GM23338 (cell line): Measurements from ENCODE around the gene MYO18A. TPM values are rescaled to one million over a fixed set of nuclear protein-coding genes. Genes with fewer than 3 reads are reported as not detected.
A peak's percentile ranks its signal among the peaks of the same experiment; 100 is the strongest.

Experiments
- ATAC-seq: fragments of 200-7000 bp; cut with Tn5 transposase; 3 replicates; pipeline ENCODE4 v1.9.1; 2020
- DNase-seq: peaks from one replicate; pipeline ENCODE4 v3.0.0-alpha.2; 2015; ENCODE audit warnings: low spot score
- H2AFZ ChIP-seq: fragments of 200-600 bp; sonication (generic); 2 replicates; pipeline ENCODE4 v1.8.0; 2016; ENCODE audit warnings: antibody characterized with exemption, mild to moderate bottlenecking, moderate library complexity
- H3F3A ChIP-seq: fragments of 200-600 bp; sonication (generic); replicated peaks from 2 replicates; pipeline ENCODE4 v1.8.0; 2017; ENCODE audit warnings: antibody characterized with exemption, mixed run types, low read depth
- H3K27ac ChIP-seq: fragments of 200-600 bp; sonication (generic); 2 replicates; pipeline ENCODE4 v1.6.1; 2016; ENCODE audit warnings: low read depth
- H3K27me3 ChIP-seq: fragments of 200-600 bp; sonication (generic); 2 replicates; pipeline ENCODE4 v1.8.0; 2016; ENCODE audit warnings: mild to moderate bottlenecking, mixed run types, moderate library complexity; ENCODE audit not compliant: insufficient read depth
- H3K36me3 ChIP-seq: fragments of 200-600 bp; sonication (generic); 2 replicates; pipeline ENCODE4 v1.8.0; 2016; ENCODE audit warnings: mild to moderate bottlenecking; ENCODE audit not compliant: insufficient read depth
- H3K4me1 ChIP-seq: fragments of 200-600 bp; sonication (generic); 2 replicates; pipeline ENCODE4 v1.8.0; 2016; ENCODE audit warnings: mild to moderate bottlenecking, moderate library complexity; ENCODE audit not compliant: insufficient read depth
- H3K4me2 ChIP-seq: fragments of 200-600 bp; sonication (generic); 2 replicates; pipeline ENCODE4 v1.7.1; 2017; ENCODE audit warnings: mixed run types
- H3K4me3 ChIP-seq: fragments of 200-600 bp; sonication (generic); 2 replicates; pipeline ENCODE4 v1.6.1; 2016; ENCODE audit warnings: mixed run types
- H3K79me2 ChIP-seq: fragments of 200-600 bp; sonication (generic); replicated peaks from 2 replicates; pipeline ENCODE4 v1.8.0; 2017; ENCODE audit warnings: mild to moderate bottlenecking; ENCODE audit not compliant: insufficient read depth
- H3K9me2 ChIP-seq: fragments of 200-600 bp; sonication (generic); 2 replicates; pipeline ENCODE4 v1.8.0; 2017; ENCODE audit not compliant: insufficient read depth
- H4K20me1 ChIP-seq: fragments of 200-600 bp; sonication (generic); replicated peaks from 2 replicates; pipeline ENCODE4 v1.8.0; 2017; ENCODE audit warnings: mild to moderate bottlenecking; ENCODE audit not compliant: insufficient read depth
- H3K27ac Mint-ChIP-seq: 2 replicates; pipeline ENCODE4 v1.8.0; 2020; ENCODE audit warnings: inconsistent platforms, mild to moderate bottlenecking, moderate library complexity, mixed read lengths
- H3K27me3 Mint-ChIP-seq: 3 replicates; pipeline ENCODE4 v1.8.0; 2022; ENCODE audit warnings: low read depth, mild to moderate bottlenecking, moderate library complexity, mixed read lengths, inconsistent platforms; ENCODE audit not compliant: insufficient read depth, poor library complexity
- H3K36me3 Mint-ChIP-seq: 3 replicates; pipeline ENCODE4 v1.8.0; 2021; ENCODE audit warnings: low read depth, mild to moderate bottlenecking, inconsistent platforms, moderate library complexity, mixed read lengths
- H3K4me1 Mint-ChIP-seq: 3 replicates; pipeline ENCODE4 v1.8.0; 2020; ENCODE audit warnings: mild to moderate bottlenecking, inconsistent platforms, mixed read lengths
- H3K4me3 Mint-ChIP-seq: 3 replicates; pipeline ENCODE4 v1.8.0; 2021; ENCODE audit warnings: moderate library complexity, mild to moderate bottlenecking, inconsistent platforms, mixed read lengths
- H3K9me3 Mint-ChIP-seq: 3 replicates; pipeline ENCODE4 v1.8.0; 2020; ENCODE audit warnings: moderate library complexity, mild to moderate bottlenecking, inconsistent platforms, mixed read lengths
- CREB1 ChIP-seq: fragments of 250-450 bp; sonication (Bioruptor Pico); IDR thresholded peaks from 2 replicates; pipeline ENCODE4 v1.5.0; 2020; ENCODE audit warnings: low read depth, mild to moderate bottlenecking, moderate library complexity
- ETS1 ChIP-seq: IDR thresholded peaks from 2 replicates; pipeline ENCODE4 v1.6.1; 2016; ENCODE audit warnings: antibody characterized with exemption
- EZH2 ChIP-seq: fragments of 200-600 bp; sonication (generic); IDR thresholded peaks from one replicate; pipeline ENCODE4 v1.8.0; 2017; ENCODE audit warnings: antibody characterized with exemption, mild to moderate bottlenecking, low read depth; ENCODE audit not compliant: unreplicated experiment
- EZH2phosphoT487 ChIP-seq: fragments of 200-600 bp; sonication (generic); IDR thresholded peaks from one replicate; pipeline ENCODE4 v1.8.1; 2018; ENCODE audit warnings: antibody characterized with exemption; ENCODE audit not compliant: unreplicated experiment
- JUNB ChIP-seq: IDR thresholded peaks from one replicate; pipeline ENCODE4 v1.6.1; 2016; ENCODE audit warnings: antibody characterized with exemption; ENCODE audit not compliant: unreplicated experiment
- NANOG ChIP-seq: IDR thresholded peaks from 2 replicates; pipeline ENCODE4 v1.6.1; 2016; ENCODE audit warnings: antibody characterized with exemption, borderline replicate concordance
- ZNF114 ChIP-seq: fragments of 250-450 bp; sonication (Bioruptor Pico); IDR thresholded peaks from 2 replicates; pipeline ENCODE4 v1.5.0; 2020; ENCODE audit warnings: mild to moderate bottlenecking, moderate library complexity
- ZNF331 ChIP-seq: fragments of 250-450 bp; sonication (Bioruptor Pico); IDR thresholded peaks from 2 replicates; pipeline ENCODE4 v1.5.0; 2020; ENCODE audit warnings: low read depth, mild to moderate bottlenecking, moderate library complexity
- polyA plus RNA-seq: library from polyadenylated mRNA; unstranded; fragments of >200 nt; fragmentation: Nextera tagmentation; extraction: Ambion mirVana; gene quantifications from 2 replicates; pipeline ENCODE4 v1.2.1, GENCODE V29; 2016
- total RNA-seq: library from RNA; depleted of rRNA; stranded (reverse); fragments of >200 nt; shearing (Covaris generic); gene quantifications from 2 replicates; pipeline ENCODE4 v1.2.3, GENCODE V29; 2014
- TF ChIP-seq, protein P1 (sequence below), 2 experiments: fragments of 200-600 bp in 1 of 2; sonication (generic) in 1 of 2; conservative IDR thresholded peaks; 2 replicates each; pipeline versions ENCODE4 v1.5.1 to v1.6.1; 2016 to 2017; ENCODE audit warnings: antibody characterized with exemption in 2 of 2, low read depth in 2 of 2, mild to moderate bottlenecking in 2 of 2, moderate library complexity in 1 of 2
- TF ChIP-seq, protein P2 (sequence below): IDR thresholded peaks from one replicate; pipeline ENCODE4 v1.6.1; 2018; ENCODE audit warnings: antibody characterized with exemption; ENCODE audit not compliant: unreplicated experiment

Gene MYO18A
- total and polyA plus RNA-seq, 2 experiments from 2014 or later = 18.3 to 37.5 TPM

- H2AFZ ChIP-seq = peak overlapping the region; percentile 72; the same call in 1 of the 2 replicates
- H3K27ac ChIP-seq = no peak overlapping the region
- ATAC-seq = no peak
- H3K27me3 Mint-ChIP-seq = peaks cover 5% of the 10 kb centered on the region
- TF ChIP-seq NANOG (no peak), EZH2phosphoT487 (no peak), EZH2 (no peak), JUNB (no peak), CREB1 (CRISPR knock-in tag) (no peak), ETS1 (no peak), ZNF114 (no peak), ZNF331 (CRISPR knock-in tag) (no peak)
- TF ChIP-seq, protein P1, sequence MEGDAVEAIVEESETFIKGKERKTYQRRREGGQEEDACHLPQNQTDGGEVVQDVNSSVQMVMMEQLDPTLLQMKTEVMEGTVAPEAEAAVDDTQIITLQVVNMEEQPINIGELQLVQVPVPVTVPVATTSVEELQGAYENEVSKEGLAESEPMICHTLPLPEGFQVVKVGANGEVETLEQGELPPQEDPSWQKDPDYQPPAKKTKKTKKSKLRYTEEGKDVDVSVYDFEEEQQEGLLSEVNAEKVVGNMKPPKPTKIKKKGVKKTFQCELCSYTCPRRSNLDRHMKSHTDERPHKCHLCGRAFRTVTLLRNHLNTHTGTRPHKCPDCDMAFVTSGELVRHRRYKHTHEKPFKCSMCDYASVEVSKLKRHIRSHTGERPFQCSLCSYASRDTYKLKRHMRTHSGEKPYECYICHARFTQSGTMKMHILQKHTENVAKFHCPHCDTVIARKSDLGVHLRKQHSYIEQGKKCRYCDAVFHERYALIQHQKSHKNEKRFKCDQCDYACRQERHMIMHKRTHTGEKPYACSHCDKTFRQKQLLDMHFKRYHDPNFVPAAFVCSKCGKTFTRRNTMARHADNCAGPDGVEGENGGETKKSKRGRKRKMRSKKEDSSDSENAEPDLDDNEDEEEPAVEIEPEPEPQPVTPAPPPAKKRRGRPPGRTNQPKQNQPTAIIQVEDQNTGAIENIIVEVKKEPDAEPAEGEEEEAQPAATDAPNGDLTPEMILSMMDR (conservative IDR thresholded peaks at IDR 0.05; ENCODE audit: low read depth in 2 of 2) = no peak
- TF ChIP-seq, protein P2, sequence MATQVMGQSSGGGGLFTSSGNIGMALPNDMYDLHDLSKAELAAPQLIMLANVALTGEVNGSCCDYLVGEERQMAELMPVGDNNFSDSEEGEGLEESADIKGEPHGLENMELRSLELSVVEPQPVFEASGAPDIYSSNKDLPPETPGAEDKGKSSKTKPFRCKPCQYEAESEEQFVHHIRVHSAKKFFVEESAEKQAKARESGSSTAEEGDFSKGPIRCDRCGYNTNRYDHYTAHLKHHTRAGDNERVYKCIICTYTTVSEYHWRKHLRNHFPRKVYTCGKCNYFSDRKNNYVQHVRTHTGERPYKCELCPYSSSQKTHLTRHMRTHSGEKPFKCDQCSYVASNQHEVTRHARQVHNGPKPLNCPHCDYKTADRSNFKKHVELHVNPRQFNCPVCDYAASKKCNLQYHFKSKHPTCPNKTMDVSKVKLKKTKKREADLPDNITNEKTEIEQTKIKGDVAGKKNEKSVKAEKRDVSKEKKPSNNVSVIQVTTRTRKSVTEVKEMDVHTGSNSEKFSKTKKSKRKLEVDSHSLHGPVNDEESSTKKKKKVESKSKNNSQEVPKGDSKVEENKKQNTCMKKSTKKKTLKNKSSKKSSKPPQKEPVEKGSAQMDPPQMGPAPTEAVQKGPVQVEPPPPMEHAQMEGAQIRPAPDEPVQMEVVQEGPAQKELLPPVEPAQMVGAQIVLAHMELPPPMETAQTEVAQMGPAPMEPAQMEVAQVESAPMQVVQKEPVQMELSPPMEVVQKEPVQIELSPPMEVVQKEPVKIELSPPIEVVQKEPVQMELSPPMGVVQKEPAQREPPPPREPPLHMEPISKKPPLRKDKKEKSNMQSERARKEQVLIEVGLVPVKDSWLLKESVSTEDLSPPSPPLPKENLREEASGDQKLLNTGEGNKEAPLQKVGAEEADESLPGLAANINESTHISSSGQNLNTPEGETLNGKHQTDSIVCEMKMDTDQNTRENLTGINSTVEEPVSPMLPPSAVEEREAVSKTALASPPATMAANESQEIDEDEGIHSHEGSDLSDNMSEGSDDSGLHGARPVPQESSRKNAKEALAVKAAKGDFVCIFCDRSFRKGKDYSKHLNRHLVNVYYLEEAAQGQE = no peak
- H3K4me2 ChIP-seq = no peak overlapping the region
- no peaks in the 10 kb centered on the region for H3K79me2 ChIP-seq
- H3K4me1 ChIP-seq = peaks cover 13% of the 10 kb centered on the region
- H4K20me1 ChIP-seq = no peaks in the 10 kb centered on the region
- no peak overlapping the region for H3K4me3 Mint-ChIP-seq
- no peaks in the 10 kb centered on the region for H3K27me3 ChIP-seq
- DNase-seq = no peak
- H3K9me3 Mint-ChIP-seq = no peaks in the 10 kb centered on the region
- no peak overlapping the region for H3K27ac Mint-ChIP-seq
- no peaks in the 10 kb centered on the region for H3K36me3 ChIP-seq
- H3K36me3 Mint-ChIP-seq = no peaks in the 10 kb centered on the region
- H3K4me3 ChIP-seq = no peak overlapping the region
- no peaks in the 10 kb centered on the region for H3K9me2 ChIP-seq
- H3K4me1 Mint-ChIP-seq = peaks cover 22% of the 10 kb centered on the region
- no peaks in the 10 kb centered on the region for H3F3A ChIP-seq
Measured at GRCh38 chr17:29212094-29212631, 32.0 kb upstream of the MYO18A start.
